IMR-90 (cell line): ENCODE data around the gene EPHX1. TPM values are rescaled to one million over a fixed set of nuclear protein-coding genes. Genes with fewer than 3 reads are reported as not detected.

Experiments
- ATAC-seq: fragments of 200-7000 bp; cut with Tn5 transposase; 2 replicates; pipeline ENCODE4 v1.9.1; 2020; ENCODE audit warnings: low read depth, mild to moderate bottlenecking, moderate library complexity
- BruUV-seq: library from RNA; stranded (reverse); fragments of 400-500 nt; replicated peaks from 2 replicates; lab custom pipeline; 2021; lab: Mats Ljungman, UMichigan
- CTCF ChIA-PET: fragments of 300-600 bp; formaldehyde crosslinking; extraction: SDS; loops from one replicate; lab custom pipeline; 2021; ENCODE audit warnings: antibody characterized with exemption; lab: Yijun Ruan, JAX
- POLR2A ChIA-PET: fragments of 300-600 bp; sonication (Branson Sonifier 250); formaldehyde crosslinking; loops from one replicate; lab custom pipeline; 2022; ENCODE audit warnings: antibody characterized with exemption; ENCODE audit not compliant: unreplicated experiment; lab: Charles Lee
- DNase-seq: peaks from one replicate; pipeline ENCODE4 v3.0.0; 2013
- H2AFZ ChIP-seq: replicated peaks from 2 replicates; pipeline ENCODE3; 2013; ENCODE audit warnings: low read length, mild to moderate bottlenecking; ENCODE audit not compliant: poor library complexity
- H2AK5ac ChIP-seq: 2 replicates; pipeline ENCODE4 v1.6.1; 2013; ENCODE audit warnings: low read depth, low read length, inconsistent platforms
- H2AK9ac ChIP-seq: replicated peaks from 2 replicates; pipeline ENCODE3; 2013; ENCODE audit warnings: mild to moderate bottlenecking, low read depth, low read length, moderate library complexity; ENCODE audit not compliant: poor library complexity
- H2BK120ac ChIP-seq: 2 replicates; pipeline ENCODE4 v1.6.1; 2013; ENCODE audit warnings: low read depth, low read length, inconsistent platforms
- H2BK15ac ChIP-seq: 3 replicates; pipeline ENCODE4 v1.6.1; 2013; ENCODE audit warnings: low read depth, low read length, inconsistent platforms
- H2BK20ac ChIP-seq: 2 replicates; pipeline ENCODE4 v1.6.1; 2013; ENCODE audit warnings: low read depth, mild to moderate bottlenecking, inconsistent platforms, low read length, moderate library complexity
- H2BK5ac ChIP-seq: 2 replicates; pipeline ENCODE4 v1.6.1; 2013; ENCODE audit warnings: mild to moderate bottlenecking, low read depth, low read length, inconsistent platforms; ENCODE audit not compliant: poor library complexity, severe bottlenecking
- H3K14ac ChIP-seq: replicated peaks from 2 replicates; pipeline ENCODE4 v1.6.1; 2013; ENCODE audit warnings: low read depth, low read length, inconsistent platforms
- H3K18ac ChIP-seq: 2 replicates; pipeline ENCODE4 v1.6.1; 2013; ENCODE audit warnings: low read depth, low read length, control low read depth
- H3K23ac ChIP-seq: 2 replicates; pipeline ENCODE4 v1.6.1; 2013; ENCODE audit warnings: low read depth, low read length, inconsistent platforms
- H3K27ac ChIP-seq: 2 replicates; pipeline ENCODE4 v1.5.1; 2013; ENCODE audit warnings: mild to moderate bottlenecking, control low read depth, low read length; ENCODE audit not compliant: insufficient read depth
- H3K27me3 ChIP-seq: 2 replicates; pipeline ENCODE4 v1.6.1; 2013; ENCODE audit warnings: low read length; ENCODE audit not compliant: control insufficient read depth, insufficient read depth
- H3K36me3 ChIP-seq: 2 replicates; pipeline ENCODE4 v1.6.1; 2013; ENCODE audit warnings: low read length, mixed read lengths; ENCODE audit not compliant: control insufficient read depth, insufficient read depth
- H3K4ac ChIP-seq: 2 replicates; pipeline ENCODE4 v1.6.1; 2013; ENCODE audit warnings: low read depth, low read length, inconsistent platforms
- H3K4me1 ChIP-seq: 2 replicates; pipeline ENCODE4 v1.6.1; 2013; ENCODE audit warnings: low read length, mixed read lengths; ENCODE audit not compliant: control insufficient read depth, insufficient read depth
- H3K4me2 ChIP-seq: 2 replicates; pipeline ENCODE4 v1.6.1; 2013; ENCODE audit warnings: low read depth, mild to moderate bottlenecking, control low read depth, low read length, moderate library complexity
- H3K4me3 ChIP-seq: 2 replicates; pipeline ENCODE4 v1.5.1; 2013; ENCODE audit warnings: low read depth, mild to moderate bottlenecking, control low read depth, low read length, moderate library complexity; ENCODE audit not compliant: insufficient read depth
- H3K56ac ChIP-seq: 2 replicates; pipeline ENCODE4 v1.6.1; 2013; ENCODE audit warnings: low read length, inconsistent platforms; ENCODE audit not compliant: insufficient read depth; ENCODE audit errors: extremely low read depth
- H3K79me1 ChIP-seq, 2 experiments: 2 replicates each; pipeline ENCODE4 v1.6.1; 2013; ENCODE audit warnings: low read length in 2 of 2, inconsistent platforms in 1 of 2, low read depth in 1 of 2
- H3K9ac ChIP-seq: 2 replicates; pipeline ENCODE4 v1.6.1; 2013; ENCODE audit warnings: low read depth, low read length, control low read depth
- H3K9me1 ChIP-seq: 2 replicates; pipeline ENCODE4 v1.6.1; 2013; ENCODE audit warnings: low read length, inconsistent platforms; ENCODE audit not compliant: insufficient read depth
- H3K9me3 ChIP-seq: 2 replicates; pipeline ENCODE4 v1.6.1; 2013; ENCODE audit warnings: low read length; ENCODE audit not compliant: control insufficient read depth, insufficient read depth
- H4K20me1 ChIP-seq: 2 replicates; pipeline ENCODE4 v1.6.1; 2013; ENCODE audit warnings: low read length, inconsistent platforms; ENCODE audit not compliant: insufficient read depth
- H4K5ac ChIP-seq: 2 replicates; pipeline ENCODE4 v1.6.1; 2013; ENCODE audit warnings: mild to moderate bottlenecking, low read depth, low read length, control low read depth
- H4K8ac ChIP-seq, 2 experiments: 2 replicates each; pipeline ENCODE4 v1.6.1; 2013; ENCODE audit warnings: low read depth in 2 of 2, low read length in 2 of 2, control low read depth in 1 of 2, inconsistent platforms in 1 of 2
- H4K91ac ChIP-seq: 2 replicates; pipeline ENCODE4 v1.6.1; 2013; ENCODE audit warnings: low read depth, low read length, inconsistent platforms; ENCODE audit not compliant: insufficient read depth
- CHD1 ChIP-seq: IDR thresholded peaks from 2 replicates; pipeline ENCODE4 v1.6.1; 2012; ENCODE audit warnings: low read depth, low read length, improper control_type of control experiment
- NFE2L2 ChIP-seq: fragments of 150-350 bp; IDR thresholded peaks from 2 replicates; pipeline ENCODE4 v1.6.1; 2016; ENCODE audit warnings: low read depth, mild to moderate bottlenecking, low read length
- WGBS, 2 experiments: methylation state at CpG; one replicate each; pipeline versions ENCODE4 v1.1.5 to v1.1.7; 2013; ENCODE audit warnings: missing lambda C conversion rate in 2 of 2; ENCODE audit not compliant: insufficient read length in 1 of 2; ENCODE audit errors: extremely low coverage in 2 of 2; 5-methylcytosine and 5-hydroxymethylcytosine counted together
- dilution Hi-C: fragments of 300-500 bp; cut with HindIII; formaldehyde crosslinking; loops from one replicate; pipeline ENCODE4 v1.14.3; 2018; ENCODE audit warnings: low sequenced_read_pairs; ENCODE audit not compliant: unreplicated experiment
- in situ Hi-C: fragments of 300-500 bp; cut with MboI; formaldehyde crosslinking; loops from 3 replicates; pipeline ENCODE4 v1.14.3; 2019; ENCODE audit warnings: low sequenced_read_pairs, inconsistent platforms, mixed read lengths
- intact Hi-C: fragments of 100-400 bp; cut with micrococcal nuclease; formaldehyde crosslinking; loops from 2 replicates; pipeline ENCODE4 v1.10.0; 2022
- polyA plus RNA-seq, 3 experiments: library from polyadenylated mRNA; depleted of rRNA; stranded (reverse); fragments of >200 nt; gene quantifications; 2 replicates each; pipeline ENCODE4 v1.2.3, GENCODE V29; 2012; ENCODE audit warnings: low replicate concordance in 1 of 3
- total RNA-seq: library from RNA; depleted of rRNA; stranded (reverse); fragments of >200 nt; gene quantifications from 2 replicates; pipeline ENCODE4 v1.2.3, GENCODE V29; 2012

EPHX1 gene
- total and polyA plus RNA-seq, 2 of the 4 experiments (the other 2 are of a cell fraction): 20.3 to 46.3 TPM

DNA sequence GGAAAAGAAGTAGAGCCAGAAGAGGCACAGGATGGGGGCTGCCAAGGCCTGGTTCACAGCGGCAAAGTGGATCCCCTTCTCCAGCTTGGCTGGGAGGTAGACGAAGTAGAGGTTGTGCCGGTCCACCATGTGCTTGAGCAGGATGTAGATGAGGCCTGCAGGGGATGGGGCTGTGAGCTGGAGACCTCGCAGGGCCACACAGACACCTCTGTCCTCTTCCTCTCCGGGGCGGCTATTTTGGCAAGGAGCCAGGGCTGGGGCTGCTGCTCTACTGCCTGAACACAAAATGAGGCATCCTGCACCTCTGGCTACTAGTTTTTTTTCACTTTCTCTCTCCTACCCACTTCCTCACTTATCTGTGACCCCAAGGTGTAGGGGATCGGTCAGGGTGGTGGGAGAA, 40.0 kb downstream of the EPHX1 start:
- dilution Hi-C loops (no loop called here), in situ Hi-C loops (loop anchor here (10.0 kb wide), 1 partner anchor 375 kb away; no protein-coding TSS in a partner anchor), intact Hi-C loops (loop anchor here (5.0 to 10.0 kb wide), 2 partner anchors 73 to 125 kb away; partner anchors contain the start of gene SRP9)
- no peak overlapping the region for H4K8ac ChIP-seq
- CTCF ChIA-PET: interaction anchor here (0.5 to 2.9 kb wide), 2 partner anchors 219 to 375 kb away, joined by 4 to 12 read pairs; no protein-coding TSS in a partner anchor
- WGBS, 2 experiments: no CpG with 5 or more reads among the region's 7 CpGs
- H3K36me3 ChIP-seq: peaks cover 42% of the 10 kb centered on the region
- H2BK120ac ChIP-seq: no peak overlapping the region
- ATAC-seq (no peak), DNase-seq (no peak)
- H3K4ac ChIP-seq: no peak overlapping the region
- no peak overlapping the region for H3K9ac ChIP-seq
- POLR2A ChIA-PET: no interaction called here
- no peak overlapping the region for H2AK5ac ChIP-seq
- H3K9me3 ChIP-seq: no peaks in the 10 kb centered on the region
- H3K56ac ChIP-seq: no peak overlapping the region
- no peaks in the 10 kb centered on the region for H4K20me1 ChIP-seq
- TF ChIP-seq CHD1 (no peak), NFE2L2 (no peak)
- no peak overlapping the region for H2BK20ac ChIP-seq
- H2AK9ac ChIP-seq: no peak overlapping the region
- no peak overlapping the region for H3K27ac ChIP-seq
- no peak overlapping the region for H3K4me3 ChIP-seq
- peaks cover 12% of the 10 kb centered on the region for H3K9me1 ChIP-seq
- H3K4me2 ChIP-seq: no peak overlapping the region
- H4K91ac ChIP-seq: no peak overlapping the region
- BruUV-seq: no TSS peak
- H2AFZ ChIP-seq: no peak overlapping the region
- no peak overlapping the region for H3K14ac ChIP-seq
- no peak overlapping the region for H2BK5ac ChIP-seq
- no peak overlapping the region for H2BK15ac ChIP-seq
- H3K4me1 ChIP-seq: peaks cover 3% of the 10 kb centered on the region; the same call in 1 of the 2 replicates
- H3K23ac ChIP-seq: no peak overlapping the region
- H4K5ac ChIP-seq: no peak overlapping the region
- H3K27me3 ChIP-seq: no peaks in the 10 kb centered on the region
- H3K18ac ChIP-seq: no peak overlapping the region
- no peaks in the 10 kb centered on the region for H3K79me1 ChIP-seq
